H9 (cell line): Measurements from ENCODE around the gene DAPK2. TPM values are rescaled to one million over a fixed set of nuclear protein-coding genes. Genes with fewer than 3 reads are reported as not detected.

ENCODE experiments used
- DNase-seq: peaks from one replicate; pipeline ENCODE4 v3.0.0-alpha.2; 2017
- H2AFZ ChIP-seq: one replicate; pipeline ENCODE4 v1.6.1; 2013; ENCODE audit warnings: mild to moderate bottlenecking, low read length, control low read depth, moderate library complexity
- H2AK5ac ChIP-seq: 2 replicates; pipeline ENCODE4 v1.6.1; 2013; ENCODE audit warnings: low read length, control low read depth, mixed read lengths; ENCODE audit not compliant: insufficient read length
- H2BK120ac ChIP-seq: one replicate; pipeline ENCODE4 v1.6.1; 2013; ENCODE audit warnings: low read depth, mild to moderate bottlenecking, low read length, control low read depth, inconsistent platforms; ENCODE audit not compliant: poor library complexity, severe bottlenecking
- H2BK12ac ChIP-seq: 2 replicates; pipeline ENCODE4 v1.6.1; 2013; ENCODE audit warnings: low read length, control low read depth, mixed read lengths, low read depth; ENCODE audit not compliant: insufficient read length
- H2BK15ac ChIP-seq: 2 replicates; pipeline ENCODE4 v1.6.1; 2013; ENCODE audit warnings: low read depth, low read length, control low read depth
- H2BK20ac ChIP-seq: one replicate; pipeline ENCODE4 v1.6.1; 2013; ENCODE audit warnings: low read depth, mild to moderate bottlenecking, low read length, control low read depth, inconsistent platforms; ENCODE audit not compliant: poor library complexity, severe bottlenecking
- H2BK5ac ChIP-seq: 2 replicates; pipeline ENCODE4 v1.6.1; 2013; ENCODE audit warnings: low read length, control low read depth, mixed read lengths; ENCODE audit not compliant: insufficient read length
- H3K14ac ChIP-seq: 2 replicates; pipeline ENCODE4 v1.6.1; 2013; ENCODE audit warnings: low read length, control low read depth; ENCODE audit not compliant: insufficient read depth
- H3K18ac ChIP-seq: 2 replicates; pipeline ENCODE4 v1.6.1; 2013; ENCODE audit warnings: low read depth, mild to moderate bottlenecking, mixed read lengths, low read length, control low read depth; ENCODE audit not compliant: insufficient read length
- H3K23ac ChIP-seq: 2 replicates; pipeline ENCODE4 v1.6.1; 2013; ENCODE audit warnings: low read length, control low read depth, mixed read lengths, low read depth; ENCODE audit not compliant: insufficient read length
- H3K23me2 ChIP-seq: 2 replicates; pipeline ENCODE4 v1.6.1; 2013; ENCODE audit warnings: low read depth, mild to moderate bottlenecking, mixed read lengths, low read length, control low read depth; ENCODE audit not compliant: insufficient read length, poor library complexity, severe bottlenecking
- H3K27ac ChIP-seq: 2 replicates; pipeline ENCODE4 v1.5.1; 2013; ENCODE audit warnings: low read length, control low read depth, mixed read lengths, low read depth; ENCODE audit not compliant: insufficient read length
- H3K27me3 ChIP-seq: 2 replicates; pipeline ENCODE4 v1.6.1; 2013; ENCODE audit warnings: low read length, control low read depth, inconsistent platforms; ENCODE audit not compliant: insufficient read depth
- H3K4ac ChIP-seq: 2 replicates; pipeline ENCODE4 v1.6.1; 2013; ENCODE audit warnings: low read depth, mild to moderate bottlenecking, control low read depth, inconsistent platforms, low read length, moderate library complexity
- H3K4me1 ChIP-seq: 2 replicates; pipeline ENCODE4 v1.6.1; 2013; ENCODE audit warnings: low read length, control low read depth, inconsistent platforms; ENCODE audit not compliant: insufficient read depth
- H3K4me2 ChIP-seq: 2 replicates; pipeline ENCODE4 v1.6.1; 2013; ENCODE audit warnings: low read length, control low read depth, mixed read lengths; ENCODE audit not compliant: insufficient read length, insufficient read depth
- H3K56ac ChIP-seq: 2 replicates; pipeline ENCODE4 v1.6.1; 2013; ENCODE audit warnings: low read depth, mild to moderate bottlenecking, mixed read lengths, low read length, control low read depth; ENCODE audit not compliant: insufficient read length
- H3K79me1 ChIP-seq: 2 replicates; pipeline ENCODE4 v1.6.1; 2013; ENCODE audit warnings: low read depth, mild to moderate bottlenecking, moderate library complexity, low read length, control low read depth, inconsistent platforms; ENCODE audit not compliant: insufficient read depth, poor library complexity, severe bottlenecking
- H3K79me2 ChIP-seq: 2 replicates; pipeline ENCODE4 v1.6.1; 2013; ENCODE audit warnings: low read length, control low read depth, inconsistent platforms; ENCODE audit not compliant: insufficient read depth
- H3K9ac ChIP-seq: 2 replicates; pipeline ENCODE4 v1.6.1; 2013; ENCODE audit warnings: low read length, control low read depth, mixed read lengths; ENCODE audit not compliant: insufficient read length; ENCODE audit errors: extremely low read depth
- H3K9me3 ChIP-seq: one replicate; pipeline ENCODE4 v1.6.1; 2013; ENCODE audit warnings: low read depth, low read length, inconsistent platforms; ENCODE audit not compliant: control insufficient read depth
- H3T11ph ChIP-seq: one replicate; pipeline ENCODE4 v1.6.1; 2013; ENCODE audit warnings: mild to moderate bottlenecking, low read length, control low read depth, inconsistent platforms
- H4K20me1 ChIP-seq: one replicate; pipeline ENCODE4 v1.6.1; 2013; ENCODE audit not compliant: control insufficient read depth, insufficient read length, insufficient read depth
- H4K5ac ChIP-seq: 2 replicates; pipeline ENCODE4 v1.6.1; 2013; ENCODE audit warnings: low read depth, mild to moderate bottlenecking, mixed read lengths, low read length, control low read depth; ENCODE audit not compliant: insufficient read length
- H4K8ac ChIP-seq: replicated peaks from 2 replicates; pipeline ENCODE4 v1.6.1; 2013; ENCODE audit warnings: low read length, control low read depth, mixed read lengths, low read depth; ENCODE audit not compliant: insufficient read length
- H4K91ac ChIP-seq: 2 replicates; pipeline ENCODE4 v1.6.1; 2013; ENCODE audit warnings: low read depth, mild to moderate bottlenecking, moderate library complexity, mixed read lengths, low read length, control low read depth; ENCODE audit not compliant: insufficient read length
- H3K27ac Mint-ChIP-seq, 3 experiments: 2 replicates in 2 of 3; 3 replicates in 1 of 3; pipeline ENCODE4 v1.8.0; 2020 to 2021; ENCODE audit warnings: mixed read lengths in 3 of 3, mild to moderate bottlenecking in 1 of 3, moderate library complexity in 1 of 3
- H3K27me3 Mint-ChIP-seq: 2 replicates; pipeline ENCODE4 v1.8.0; 2021; ENCODE audit warnings: low read depth, mild to moderate bottlenecking, moderate library complexity, mixed read lengths
- H3K36me3 Mint-ChIP-seq, 3 experiments: 2 replicates in 2 of 3; 3 replicates in 1 of 3; pipeline ENCODE4 v1.8.0; 2020 to 2021; ENCODE audit warnings: low read depth in 3 of 3, mixed read lengths in 3 of 3; ENCODE audit not compliant: insufficient read depth in 1 of 3
- H3K4me1 Mint-ChIP-seq, 2 experiments: 2 replicates each; pipeline ENCODE4 v1.8.0; 2020; ENCODE audit warnings: mixed read lengths in 2 of 2
- H3K4me3 Mint-ChIP-seq, 2 experiments: 2 replicates in 1 of 2; 3 replicates in 1 of 2; pipeline ENCODE4 v1.8.0; 2020 to 2021; ENCODE audit warnings: mild to moderate bottlenecking in 2 of 2, mixed read lengths in 2 of 2, moderate library complexity in 1 of 2
- H3K9me3 Mint-ChIP-seq, 2 experiments: 2 replicates in 1 of 2; 3 replicates in 1 of 2; pipeline ENCODE4 v1.8.0; 2020; ENCODE audit warnings: mild to moderate bottlenecking in 2 of 2, mixed read lengths in 2 of 2, moderate library complexity in 1 of 2
- WGBS: extraction: QIAGEN DNeasy Blood & Tissue Kit; methylation state at CpG from one replicate; pipeline ENCODE4 v1.1.7; 2013; ENCODE audit warnings: missing lambda C conversion rate, low lambda C conversion rate, mixed read lengths; ENCODE audit not compliant: insufficient read length; ENCODE audit errors: extremely low coverage; 5-methylcytosine and 5-hydroxymethylcytosine counted together
- total RNA-seq: library from RNA; stranded (reverse); gene quantifications from 2 replicates; pipeline ENCODE4 v1.2.1, GENCODE V29; 2021
- TF ChIP-seq, protein P1 (sequence below): fragments of 200-600 bp; sonication (generic); conservative IDR thresholded peaks from 3 replicates; pipeline ENCODE4 v1.8.0; 2021; ENCODE audit warnings: antibody characterized with exemption, mild to moderate bottlenecking

The DAPK2 gene
- total RNA-seq, 1 experiment from 2014 or later, result 3.5 TPM

- H3K4ac ChIP-seq, result no peak overlapping the region
- H3K56ac ChIP-seq, result no peak overlapping the region
- no peak overlapping the region for H2AK5ac ChIP-seq
- H3K79me1 ChIP-seq, result no peaks in the 10 kb centered on the region
- no peak overlapping the region for H3K9ac ChIP-seq
- Mint-ChIP-seq H3K27me3 (no peaks in the 10 kb centered on the region), H3K4me1 (peaks cover 6 to 19% of the 10 kb centered on the region in 2 experiments), H3K27ac (0 out of 7 replicates have a peak overlapping the region, but pooled peaks of 1 of the 3 experiments have one; percentile 22), H3K36me3 (peaks cover 0 to 3% (median 0%) of the 10 kb centered on the region in 3 experiments; a peak in 1 of 7 replicates), H3K9me3 (no peaks in the 10 kb centered on the region), H3K4me3 (no peak overlapping the region)
- H3K4me2 ChIP-seq, result no peak overlapping the region
- H3K23ac ChIP-seq, result no peak overlapping the region
- H2BK20ac ChIP-seq, result no peak overlapping the region
- TF ChIP-seq, protein P1, sequence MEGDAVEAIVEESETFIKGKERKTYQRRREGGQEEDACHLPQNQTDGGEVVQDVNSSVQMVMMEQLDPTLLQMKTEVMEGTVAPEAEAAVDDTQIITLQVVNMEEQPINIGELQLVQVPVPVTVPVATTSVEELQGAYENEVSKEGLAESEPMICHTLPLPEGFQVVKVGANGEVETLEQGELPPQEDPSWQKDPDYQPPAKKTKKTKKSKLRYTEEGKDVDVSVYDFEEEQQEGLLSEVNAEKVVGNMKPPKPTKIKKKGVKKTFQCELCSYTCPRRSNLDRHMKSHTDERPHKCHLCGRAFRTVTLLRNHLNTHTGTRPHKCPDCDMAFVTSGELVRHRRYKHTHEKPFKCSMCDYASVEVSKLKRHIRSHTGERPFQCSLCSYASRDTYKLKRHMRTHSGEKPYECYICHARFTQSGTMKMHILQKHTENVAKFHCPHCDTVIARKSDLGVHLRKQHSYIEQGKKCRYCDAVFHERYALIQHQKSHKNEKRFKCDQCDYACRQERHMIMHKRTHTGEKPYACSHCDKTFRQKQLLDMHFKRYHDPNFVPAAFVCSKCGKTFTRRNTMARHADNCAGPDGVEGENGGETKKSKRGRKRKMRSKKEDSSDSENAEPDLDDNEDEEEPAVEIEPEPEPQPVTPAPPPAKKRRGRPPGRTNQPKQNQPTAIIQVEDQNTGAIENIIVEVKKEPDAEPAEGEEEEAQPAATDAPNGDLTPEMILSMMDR, result no peak
- H3K23me2 ChIP-seq, result no peaks in the 10 kb centered on the region
- no peak for DNase-seq
- no peaks in the 10 kb centered on the region for H3K27me3 ChIP-seq
- no peak overlapping the region for H4K8ac ChIP-seq
- no peaks in the 10 kb centered on the region for H4K20me1 ChIP-seq
- H3K27ac ChIP-seq, result no peak overlapping the region
- H2AFZ ChIP-seq, result no peak overlapping the region
- no peak overlapping the region for H3T11ph ChIP-seq
- H3K18ac ChIP-seq, result no peak overlapping the region
- H2BK5ac ChIP-seq, result no peak overlapping the region
- H2BK15ac ChIP-seq, result no peak overlapping the region
- no peak overlapping the region for H2BK12ac ChIP-seq
- H4K91ac ChIP-seq, result no peak overlapping the region
- H3K14ac ChIP-seq, result no peak overlapping the region
- no peaks in the 10 kb centered on the region for H3K9me3 ChIP-seq
- no peaks in the 10 kb centered on the region for H3K4me1 ChIP-seq
- no peak overlapping the region for H4K5ac ChIP-seq
- no peak overlapping the region for H2BK120ac ChIP-seq
- no peaks in the 10 kb centered on the region for H3K79me2 ChIP-seq
- no CpG with 5 or more reads among the region's 10 CpGs for WGBS
Observed at GRCh38 chr15:63909819-63910437, 136.4 kb downstream of the DAPK2 start.
